Natural killer cell (primary cell): ENCODE results near the gene ZNF511. TPM values are rescaled to one million over a fixed set of nuclear protein-coding genes. Genes with fewer than 3 reads are reported as not detected.

Experiments used
- ATAC-seq, 3 donors: fragments of 150-1000 bp in 2 of 3; fragments of 200-7000 bp in 1 of 3; cut with Tn5 transposase; 1 replicate in 1 of 3; 2 replicates in 2 of 3; pipeline ENCODE4 v1.10.0; 2021; ENCODE audit warnings: mild to moderate bottlenecking in 2 of 3, moderate library complexity in 2 of 3
- DNase-seq, 2 donors: peaks; one replicate each; pipeline versions ENCODE4 v3.0.0 to v3.0.0-alpha.2; 2013 to 2021; ENCODE audit warnings: mixed read lengths in 1 of 2
- H3K27ac ChIP-seq: one replicate; pipeline ENCODE4 v1.5.1; 2013; ENCODE audit warnings: mild to moderate bottlenecking, low read length
- H3K27me3 ChIP-seq: one replicate; pipeline ENCODE4 v1.6.1; 2013; ENCODE audit warnings: low read length; ENCODE audit not compliant: control insufficient read depth, insufficient read depth
- H3K36me3 ChIP-seq: one replicate; pipeline ENCODE4 v1.6.1; 2013; ENCODE audit warnings: low read length; ENCODE audit not compliant: control insufficient read depth, insufficient read depth
- H3K4me1 ChIP-seq: one replicate; pipeline ENCODE4 v1.6.1; 2013; ENCODE audit warnings: low read length; ENCODE audit not compliant: control insufficient read depth, insufficient read depth
- H3K4me3 ChIP-seq: one replicate; pipeline ENCODE4 v1.5.1; 2013; ENCODE audit warnings: low read length
- H3K9me3 ChIP-seq: one replicate; pipeline ENCODE4 v1.6.1; 2013; ENCODE audit warnings: low read length; ENCODE audit not compliant: control insufficient read depth, insufficient read depth
- H3K27ac Mint-ChIP-seq, 2 donors: one replicate each; pipeline ENCODE4 v1.8.0; 2022; ENCODE audit warnings: mild to moderate bottlenecking in 2 of 2, mixed read lengths in 2 of 2, moderate library complexity in 1 of 2
- H3K27me3 Mint-ChIP-seq, 2 donors: one replicate each; pipeline ENCODE4 v1.8.0; 2022; ENCODE audit warnings: low read depth in 2 of 2, mixed read lengths in 2 of 2
- H3K36me3 Mint-ChIP-seq: one replicate; pipeline ENCODE4 v1.8.0; 2022; ENCODE audit warnings: mixed read lengths
- H3K4me1 Mint-ChIP-seq, 2 donors: one replicate each; pipeline ENCODE4 v1.8.0; 2022; ENCODE audit warnings: mixed read lengths in 2 of 2
- H3K4me3 Mint-ChIP-seq: one replicate; pipeline ENCODE4 v1.8.0; 2022; ENCODE audit warnings: mild to moderate bottlenecking, moderate library complexity, mixed read lengths
- H3K9me3 Mint-ChIP-seq, 2 donors: one replicate each; pipeline ENCODE4 v1.8.0; 2022; ENCODE audit warnings: mixed read lengths in 2 of 2
- WGBS: methylation state at CpG from one replicate; pipeline ENCODE4 v1.1.7; 2013; ENCODE audit warnings: missing lambda C conversion rate; ENCODE audit not compliant: insufficient coverage; 5-methylcytosine and 5-hydroxymethylcytosine counted together
- intact Hi-C: fragments of 100-400 bp; cut with micrococcal nuclease; formaldehyde crosslinking; loops from one replicate; pipeline ENCODE4 v1.14.2; 2022
- total RNA-seq, 4 donors: library from RNA; stranded (reverse); fragments of 120-200 nt in 1 of 4; gene quantifications; one replicate each; pipeline versions ENCODE4 v1.2.3 to v1.2.4, GENCODE V29; 2013 to 2022
- TF ChIP-seq, protein P1 (sequence below): fragments of 200-600 bp; IDR thresholded peaks from one replicate; pipeline ENCODE4 v1.8.0; 2022; ENCODE audit warnings: antibody characterized with exemption

The ZNF511 gene
- total RNA-seq, 3 donors from 2014 or later (not counting 1 experiment from before 2014, with no cell fraction given): 28.1 to 39.0 (median 32.4) TPM

DNA sequence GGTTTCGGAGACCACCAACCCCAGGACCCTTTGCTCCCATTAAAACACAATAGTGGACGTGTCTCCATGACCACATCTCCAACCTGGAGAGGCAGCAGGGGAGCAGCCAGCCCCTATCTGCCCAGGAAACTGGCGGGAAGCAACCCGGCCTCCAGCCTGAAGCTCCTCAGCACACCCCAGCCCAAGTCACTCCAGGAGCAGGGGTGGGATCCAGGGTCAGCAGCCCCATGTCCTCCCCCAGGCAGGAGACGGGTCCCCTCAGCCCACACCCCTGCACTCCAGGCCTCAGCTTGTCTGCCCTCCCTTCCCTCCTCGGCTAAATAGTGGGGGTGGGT lies 32.6 kb upstream of the ZNF511 start:
- Histone ChIP-seq H3K9me3 (no peaks in the 10 kb centered on the region), H3K27ac (peak overlapping the region; percentile 93), H3K4me3 (peak overlapping the region; percentile 90), H3K4me1 (peaks cover 75% of the 10 kb centered on the region), H3K36me3 (peaks cover 30% of the 10 kb centered on the region), H3K27me3 (no peaks in the 10 kb centered on the region)
- Mint-ChIP-seq H3K27ac (peak overlapping the region; percentile 98), H3K36me3 (no peaks in the 10 kb centered on the region), H3K27me3 (no peaks in the 10 kb centered on the region), H3K4me3 (peak overlapping the region; percentile 93), H3K4me1 (peaks cover 28 to 49% of the 10 kb centered on the region in 2 donors), H3K9me3 (no peaks in the 10 kb centered on the region)
- DNase-seq (no peak), ATAC-seq (no peak)
- TF ChIP-seq, protein P1, sequence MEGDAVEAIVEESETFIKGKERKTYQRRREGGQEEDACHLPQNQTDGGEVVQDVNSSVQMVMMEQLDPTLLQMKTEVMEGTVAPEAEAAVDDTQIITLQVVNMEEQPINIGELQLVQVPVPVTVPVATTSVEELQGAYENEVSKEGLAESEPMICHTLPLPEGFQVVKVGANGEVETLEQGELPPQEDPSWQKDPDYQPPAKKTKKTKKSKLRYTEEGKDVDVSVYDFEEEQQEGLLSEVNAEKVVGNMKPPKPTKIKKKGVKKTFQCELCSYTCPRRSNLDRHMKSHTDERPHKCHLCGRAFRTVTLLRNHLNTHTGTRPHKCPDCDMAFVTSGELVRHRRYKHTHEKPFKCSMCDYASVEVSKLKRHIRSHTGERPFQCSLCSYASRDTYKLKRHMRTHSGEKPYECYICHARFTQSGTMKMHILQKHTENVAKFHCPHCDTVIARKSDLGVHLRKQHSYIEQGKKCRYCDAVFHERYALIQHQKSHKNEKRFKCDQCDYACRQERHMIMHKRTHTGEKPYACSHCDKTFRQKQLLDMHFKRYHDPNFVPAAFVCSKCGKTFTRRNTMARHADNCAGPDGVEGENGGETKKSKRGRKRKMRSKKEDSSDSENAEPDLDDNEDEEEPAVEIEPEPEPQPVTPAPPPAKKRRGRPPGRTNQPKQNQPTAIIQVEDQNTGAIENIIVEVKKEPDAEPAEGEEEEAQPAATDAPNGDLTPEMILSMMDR: no peak
- intact Hi-C loops: loop anchor here (5.0 kb wide), 1 partner anchor 116 kb away; the partner anchor contains the start of gene MTG1
- 1% methylated on average over 6 of the region's 6 CpGs for WGBS

- TF ChIP-seq, protein P1: no peak
- peaks cover 28% of the 10 kb centered on the region for H3K36me3 ChIP-seq
- ATAC-seq: peak; percentile 18 to 24 (median 22)
- H3K27me3 ChIP-seq: no peaks in the 10 kb centered on the region
- no peaks in the 10 kb centered on the region for H3K9me3 Mint-ChIP-seq
- H3K27me3 Mint-ChIP-seq: no peaks in the 10 kb centered on the region
- 4% methylated on average over 63 of the region's 63 CpGs for WGBS
- H3K27ac Mint-ChIP-seq: peak within 1 kb of the TSS; percentile 98
- H3K4me1 ChIP-seq: peaks cover 75% of the 10 kb centered on the region
- intact Hi-C loops: loop anchor here (5.0 kb wide), 1 partner anchor 116 kb away; the partner anchor contains the start of gene MTG1
- DNase-seq: peak; percentile 65 to 79
- H3K36me3 Mint-ChIP-seq: no peaks in the 10 kb centered on the region
- peak within 1 kb of the TSS; percentile 90 for H3K4me3 ChIP-seq
- peaks cover 28 to 49% of the 10 kb centered on the region in 2 donors for H3K4me1 Mint-ChIP-seq
- H3K4me3 Mint-ChIP-seq: peak within 1 kb of the TSS; percentile 93
- peak within 1 kb of the TSS; percentile 95 for H3K27ac ChIP-seq
- no peaks in the 10 kb centered on the region for H3K9me3 ChIP-seq
Measured at GRCh38 chr10:133276435-133277201, 32.1 kb upstream of the ZNF511 start, which contains the start of gene ADAM8. Gene ADAM8, minus strand, starts transcription at chr10:133276868. Its CDS starts 51 bp downstream, at chr10:133276817.

GRCh38 chr10:133277277-133277992 lies 31.3 kb upstream of the ZNF511 start:
- 50% methylated on average over 24 of the region's 25 CpGs for WGBS

More at GRCh38 chr10:133277277-133277992, 31.3 kb upstream of the ZNF511 start:
- DNase-seq (peak in 1 of 2 donors; percentile 42), ATAC-seq (no peak)
- no peaks in the 10 kb centered on the region for H3K9me3 ChIP-seq
- H3K9me3 Mint-ChIP-seq: no peaks in the 10 kb centered on the region
- H3K27ac Mint-ChIP-seq: peak overlapping the region; percentile 98
- no peaks in the 10 kb centered on the region for H3K27me3 ChIP-seq
- peak overlapping the region; percentile 92 for H3K4me3 Mint-ChIP-seq
- intact Hi-C loops: loop anchor here (5.0 kb wide), 1 partner anchor 115 kb away; the partner anchor contains the start of gene MTG1
- H3K36me3 Mint-ChIP-seq: no peaks in the 10 kb centered on the region
- H3K27ac ChIP-seq: peak overlapping the region; percentile 95
- TF ChIP-seq, protein P1: no peak
- H3K4me1 ChIP-seq: peaks cover 75% of the 10 kb centered on the region
- H3K36me3 ChIP-seq: peaks cover 28% of the 10 kb centered on the region
- H3K27me3 Mint-ChIP-seq: no peaks in the 10 kb centered on the region
- H3K4me1 Mint-ChIP-seq: peaks cover 28 to 49% of the 10 kb centered on the region in 2 donors
- peak overlapping the region; percentile 35 for H3K4me3 ChIP-seq
